MM.1S (cell line): Measurements from ENCODE around the gene DNAH9.

Source experiments
- DNase-seq: peaks from one replicate; pipeline ENCODE4 v3.0.0-alpha.2; 2015
- H2AFZ ChIP-seq: fragments of 300-600 bp; sonication (generic); 2 replicates; pipeline ENCODE4 v1.6.0; 2016; ENCODE audit warnings: antibody characterized with exemption, low read length
- H3F3A ChIP-seq: fragments of 300-600 bp; sonication (generic); 2 replicates; pipeline ENCODE4 v1.6.1; 2016; ENCODE audit warnings: mild to moderate bottlenecking, antibody characterized with exemption, low read length, moderate library complexity, mixed read lengths; ENCODE audit not compliant: insufficient read depth
- H3K27ac ChIP-seq: fragments of 300-600 bp; sonication (generic); 2 replicates; pipeline ENCODE4 v1.5.1; 2016; ENCODE audit warnings: mild to moderate bottlenecking, low read length
- H3K27me3 ChIP-seq: fragments of 300-600 bp; sonication (generic); replicated peaks from 2 replicates; pipeline ENCODE4 v1.6.0; 2016; ENCODE audit warnings: low read length; ENCODE audit not compliant: insufficient read depth
- H3K36me3 ChIP-seq: fragments of 300-600 bp; sonication (generic); replicated peaks from 2 replicates; pipeline ENCODE4 v1.6.1; 2016; ENCODE audit warnings: mild to moderate bottlenecking, low read length, mixed read lengths; ENCODE audit not compliant: insufficient read depth
- H3K4me1 ChIP-seq: fragments of 300-600 bp; sonication (generic); 2 replicates; pipeline ENCODE4 v1.6.1; 2016; ENCODE audit warnings: low read length, mixed read lengths
- H3K4me2 ChIP-seq: fragments of 300-600 bp; sonication (generic); 2 replicates; pipeline ENCODE4 v1.6.0; 2016; ENCODE audit warnings: low read depth, low read length
- H3K4me3 ChIP-seq: fragments of 300-600 bp; sonication (generic); 2 replicates; pipeline ENCODE4 v1.5.1; 2016; ENCODE audit warnings: low read length, mixed read lengths
- H3K79me2 ChIP-seq: fragments of 300-600 bp; sonication (generic); 2 replicates; pipeline ENCODE4 v1.6.1; 2016; ENCODE audit warnings: mixed run types, low read length, mixed read lengths
- H3K9ac ChIP-seq: fragments of 300-600 bp; sonication (generic); 2 replicates; pipeline ENCODE4 v1.6.1; 2016; ENCODE audit warnings: low read length, mixed read lengths
- H3K9me2 ChIP-seq: fragments of 300-600 bp; sonication (generic); replicated peaks from 2 replicates; pipeline ENCODE4 v1.6.1; 2016; ENCODE audit warnings: mild to moderate bottlenecking, low read length, mixed read lengths; ENCODE audit not compliant: insufficient read depth
- H3K9me3 ChIP-seq: fragments of 300-600 bp; sonication (generic); replicated peaks from 2 replicates; pipeline ENCODE4 v1.6.1; 2016; ENCODE audit warnings: mild to moderate bottlenecking, low read length, mixed read lengths; ENCODE audit not compliant: insufficient read depth
- H4K20me1 ChIP-seq: fragments of 300-600 bp; sonication (generic); 2 replicates; pipeline ENCODE4 v1.6.1; 2016; ENCODE audit warnings: mild to moderate bottlenecking, low read length, moderate library complexity, mixed read lengths; ENCODE audit not compliant: insufficient read depth
- EZH2 ChIP-seq: fragments of 300-600 bp; sonication (generic); optimal IDR thresholded peaks from 2 replicates; pipeline ENCODE3; 2017; ENCODE audit warnings: low read depth, mild to moderate bottlenecking, antibody characterized with exemption, low read length, mixed read lengths
- EZH2phosphoT487 ChIP-seq: fragments of 300-600 bp; sonication (generic); IDR thresholded peaks from 2 replicates; pipeline ENCODE4 v1.6.1; 2018; ENCODE audit warnings: antibody characterized with exemption, low read length
- TF ChIP-seq, protein P1 (sequence below): fragments of 300-600 bp; sonication (generic); IDR thresholded peaks from 2 replicates; pipeline ENCODE4 v1.5.1; 2016; ENCODE audit warnings: antibody characterized with exemption, low read length, mixed read lengths

DNAH9 gene

DNA sequence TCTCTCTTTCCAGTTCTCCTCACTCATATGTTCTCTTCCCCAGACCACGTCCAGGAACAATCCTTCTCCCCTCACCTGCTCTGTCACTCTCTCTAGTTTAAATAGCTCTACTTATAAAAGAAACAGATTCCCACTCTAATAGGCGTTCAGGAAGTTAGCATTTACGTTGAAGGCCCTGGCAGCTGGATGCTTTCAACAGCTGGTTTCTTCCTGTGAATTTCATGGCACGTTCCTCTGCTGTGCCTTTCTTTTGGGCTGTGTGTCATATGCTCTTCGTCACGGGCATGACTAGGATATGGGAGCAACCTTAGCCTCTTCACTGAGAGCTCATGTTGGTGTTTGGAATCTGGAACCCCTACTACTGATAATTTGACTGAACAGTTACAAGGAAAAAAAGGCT, 325.8 kb downstream of the DNAH9 start:
- Histone ChIP-seq H3K4me3 (no peak overlapping the region), H3K27me3 (no peaks in the 10 kb centered on the region), H3K36me3 (no peaks in the 10 kb centered on the region), H3K79me2 (no peaks in the 10 kb centered on the region), H3K9me2 (no peaks in the 10 kb centered on the region), H4K20me1 (no peaks in the 10 kb centered on the region), H3F3A (no peaks in the 10 kb centered on the region; the same call in 1 of the 2 replicates), H3K9me3 (no peaks in the 10 kb centered on the region), H3K27ac (no peak overlapping the region), H2AFZ (no peak overlapping the region), H3K4me1 (no peaks in the 10 kb centered on the region), H3K4me2 (no peak overlapping the region), H3K9ac (no peak overlapping the region)
- TF ChIP-seq, protein P1, sequence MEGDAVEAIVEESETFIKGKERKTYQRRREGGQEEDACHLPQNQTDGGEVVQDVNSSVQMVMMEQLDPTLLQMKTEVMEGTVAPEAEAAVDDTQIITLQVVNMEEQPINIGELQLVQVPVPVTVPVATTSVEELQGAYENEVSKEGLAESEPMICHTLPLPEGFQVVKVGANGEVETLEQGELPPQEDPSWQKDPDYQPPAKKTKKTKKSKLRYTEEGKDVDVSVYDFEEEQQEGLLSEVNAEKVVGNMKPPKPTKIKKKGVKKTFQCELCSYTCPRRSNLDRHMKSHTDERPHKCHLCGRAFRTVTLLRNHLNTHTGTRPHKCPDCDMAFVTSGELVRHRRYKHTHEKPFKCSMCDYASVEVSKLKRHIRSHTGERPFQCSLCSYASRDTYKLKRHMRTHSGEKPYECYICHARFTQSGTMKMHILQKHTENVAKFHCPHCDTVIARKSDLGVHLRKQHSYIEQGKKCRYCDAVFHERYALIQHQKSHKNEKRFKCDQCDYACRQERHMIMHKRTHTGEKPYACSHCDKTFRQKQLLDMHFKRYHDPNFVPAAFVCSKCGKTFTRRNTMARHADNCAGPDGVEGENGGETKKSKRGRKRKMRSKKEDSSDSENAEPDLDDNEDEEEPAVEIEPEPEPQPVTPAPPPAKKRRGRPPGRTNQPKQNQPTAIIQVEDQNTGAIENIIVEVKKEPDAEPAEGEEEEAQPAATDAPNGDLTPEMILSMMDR: no peak
- TF ChIP-seq EZH2phosphoT487 (no peak), EZH2 (no peak)
- no peak for DNase-seq

DNA sequence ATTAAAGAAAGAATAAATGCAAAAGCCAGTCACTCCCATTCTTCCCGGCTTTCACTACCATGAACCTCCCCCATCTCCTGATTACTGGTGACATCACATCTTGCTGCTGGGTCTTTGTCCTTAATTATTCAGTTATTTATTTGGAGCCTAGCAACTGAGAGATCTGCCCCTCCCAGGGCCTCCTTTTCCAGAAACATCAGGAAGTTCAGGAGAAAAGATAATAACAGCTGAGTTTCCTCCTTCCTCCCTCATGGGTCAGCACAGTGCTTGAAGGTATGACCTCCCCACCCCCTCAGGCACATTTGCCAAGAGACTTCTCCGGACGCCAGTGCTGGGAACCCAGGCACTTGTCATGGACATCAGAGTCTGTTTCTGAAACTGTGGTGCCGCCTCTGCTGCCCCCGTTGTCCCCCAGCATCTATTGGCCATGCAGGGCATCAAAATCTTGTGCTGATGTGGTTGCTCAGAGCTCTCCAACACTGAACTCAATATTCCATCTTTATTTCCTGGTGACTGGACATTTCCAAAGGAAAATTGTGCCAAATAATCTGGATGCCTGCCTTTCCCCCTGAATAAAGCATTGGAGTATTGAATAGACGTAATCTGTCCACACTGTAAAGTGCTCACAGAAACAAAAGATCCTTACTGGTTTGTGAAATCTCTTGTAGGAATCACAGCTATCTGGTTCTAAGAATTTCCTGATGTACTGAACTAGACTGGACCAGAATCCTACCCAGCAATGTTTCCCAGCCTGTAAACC, 327.2 kb downstream of the DNAH9 start:
- Histone ChIP-seq H3K27me3 (no peaks in the 10 kb centered on the region), H3K4me3 (no peak overlapping the region), H3K9me3 (no peaks in the 10 kb centered on the region), H2AFZ (no peak overlapping the region), H3K27ac (no peak overlapping the region), H3F3A (no peaks in the 10 kb centered on the region; the same call in 1 of the 2 replicates), H3K9me2 (no peaks in the 10 kb centered on the region), H3K4me1 (no peaks in the 10 kb centered on the region), H3K79me2 (no peaks in the 10 kb centered on the region), H3K36me3 (no peaks in the 10 kb centered on the region), H4K20me1 (no peaks in the 10 kb centered on the region), H3K9ac (no peak overlapping the region), H3K4me2 (no peak overlapping the region)
- DNase-seq: no peak
- no peak for TF ChIP-seq EZH2phosphoT487
- TF ChIP-seq, protein P1: no peak
- no peak for TF ChIP-seq EZH2

DNA sequence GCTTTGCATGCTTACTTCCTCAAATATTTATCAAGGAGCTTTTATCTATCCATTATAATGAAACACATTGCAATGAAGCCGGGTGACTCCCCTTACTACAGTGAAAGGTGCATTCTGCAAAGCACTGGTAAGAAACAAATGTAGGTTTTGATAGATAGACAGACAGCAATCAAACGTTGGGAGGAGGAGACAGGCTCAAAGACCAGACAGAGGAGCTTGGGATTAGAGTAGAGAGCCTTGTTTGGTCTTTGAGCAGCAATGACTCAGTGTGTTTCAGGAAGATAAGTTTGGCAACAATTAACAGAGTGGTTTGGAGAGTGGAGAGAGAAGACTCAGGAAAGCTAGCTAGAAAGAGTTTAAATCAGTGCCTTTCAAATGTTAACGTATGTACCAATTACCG, 330.2 kb downstream of the DNAH9 start:
- H4K20me1 ChIP-seq: no peaks in the 10 kb centered on the region
- no peaks in the 10 kb centered on the region for H3K9me3 ChIP-seq
- H3K9ac ChIP-seq: no peak overlapping the region
- no peaks in the 10 kb centered on the region for H3K79me2 ChIP-seq
- H2AFZ ChIP-seq: no peak overlapping the region
- no peak overlapping the region for H3K27ac ChIP-seq
- no peaks in the 10 kb centered on the region for H3K9me2 ChIP-seq
- H3K27me3 ChIP-seq: no peaks in the 10 kb centered on the region
- H3K4me1 ChIP-seq: no peaks in the 10 kb centered on the region
- H3K4me3 ChIP-seq: no peak overlapping the region
- DNase-seq: no peak
- no peak overlapping the region for H3K4me2 ChIP-seq
- TF ChIP-seq EZH2phosphoT487 (no peak), EZH2 (no peak)
- TF ChIP-seq, protein P1: no peak
- no peaks in the 10 kb centered on the region; the same call in 1 of the 2 replicates for H3F3A ChIP-seq
- H3K36me3 ChIP-seq: no peaks in the 10 kb centered on the region
